NCI-H1092 treated with DMSO at 0.1 percent for 48 hours (cell line): ENCODE data around the gene GRB14.
"Not testable (repeated sequence)": the region's sequence is repeated elsewhere in the genome, so short reads cannot be mapped to it uniquely, and the experiment has no call there.

ENCODE experiments used
- DNase-seq: peaks from one replicate; lab custom pipeline; 2025; lab: John Stamatoyannopoulos, UW

The GRB14 gene

GRCh38 chr2:164620873-164621763, at the start of gene GRB14:
Gene GRB14, minus strand, starts transcription at chr2:164621482. Its CDS starts 173 bp downstream, at chr2:164621309.
- DNase-seq, result no peak

GRCh38 chr2:164669291-164669690, 48.0 kb upstream of the GRB14 start:
- DNase-seq, result no peak

- DNase-seq, result no peak
Measured at GRCh38 chr2:164667566-164667965, 46.3 kb upstream of the GRB14 start.

- no peak for DNase-seq
Measured at GRCh38 chr2:164664070-164664469, 42.8 kb upstream of the GRB14 start.

- no peak for DNase-seq
Measured at GRCh38 chr2:164662868-164663631, 41.8 kb upstream of the GRB14 start.

GRCh38 chr2:164662066-164662465, 40.8 kb upstream of the GRB14 start:
- DNase-seq, result no peak

GRCh38 chr2:164661349-164661748, 40.1 kb upstream of the GRB14 start:
- no peak for DNase-seq

GRCh38 chr2:164657129-164657528, 35.8 kb upstream of the GRB14 start:
- no peak for DNase-seq

- DNase-seq, result no peak
Measured at GRCh38 chr2:164655750-164656149, 34.5 kb upstream of the GRB14 start.

- no peak for DNase-seq
Measured at GRCh38 chr2:164655336-164655735, 34.1 kb upstream of the GRB14 start.

- DNase-seq, result no peak
Measured at GRCh38 chr2:164651361-164651760, 30.1 kb upstream of the GRB14 start.

- DNase-seq, result no peak
Measured at GRCh38 chr2:164644036-164644700, 22.9 kb upstream of the GRB14 start.

GRCh38 chr2:164642946-164643555, 21.8 kb upstream of the GRB14 start:
- no peak for DNase-seq

GRCh38 chr2:164642268-164642667, 21.0 kb upstream of the GRB14 start:
- DNase-seq, result no peak

- DNase-seq, result not testable (repeated sequence)
Measured at GRCh38 chr2:164628319-164628718, 7.0 kb upstream of the GRB14 start.

- DNase-seq, result no peak
Measured at GRCh38 chr2:164625378-164625971, 4.2 kb upstream of the GRB14 start.

GRCh38 chr2:164624316-164624715, 3.0 kb upstream of the GRB14 start:
- no peak for DNase-seq

- no peak for DNase-seq
Measured at GRCh38 chr2:164622338-164623106, 1.2 kb upstream of the GRB14 start.

- DNase-seq, result peak; percentile 12
Measured at GRCh38 chr2:164621764-164622105, 453 bp upstream of the GRB14 start.

GRCh38 chr2:164620457-164620856, 825 bp downstream of the GRB14 start:
- no peak for DNase-seq

- no peak for DNase-seq
Measured at GRCh38 chr2:164617466-164617865, 3.8 kb downstream of the GRB14 start.
